Activated T-cell treated with anti-CD3 and anti-CD28 coated beads, Interleukin-2, amount 50 U/mL, for 72 hours (primary cell): ENCODE results near the gene TMBIM4. TPM values are rescaled to one million over a fixed set of nuclear protein-coding genes. Genes with fewer than 3 reads are reported as not detected.
"Not testable (repeated sequence)": the region's sequence is repeated elsewhere in the genome, so short reads cannot be mapped to it uniquely, and the experiment has no call there.

Experiments used
- ATAC-seq, 2 donors: fragments of 150-1000 bp; cut with Tn5 transposase; replicated peaks in 1 of 2; 2 replicates each; pipeline ENCODE4 v1.10.0; 2021; ENCODE audit warnings: moderate library complexity in 2 of 2, mild to moderate bottlenecking in 1 of 2
- DNase-seq, 2 donors: peaks; one replicate each; pipeline ENCODE4 v3.0.0; 2021 to 2022; ENCODE audit warnings: mixed read lengths in 1 of 2
- H3K27ac Mint-ChIP-seq: one replicate; pipeline ENCODE4 v1.8.0; 2022; ENCODE audit warnings: mild to moderate bottlenecking, moderate library complexity, mixed read lengths
- H3K27me3 Mint-ChIP-seq: one replicate; pipeline ENCODE4 v1.8.0; 2022; ENCODE audit warnings: low read depth, mixed read lengths
- H3K36me3 Mint-ChIP-seq, 2 donors: one replicate each; pipeline ENCODE4 v1.8.0; 2022; ENCODE audit warnings: mixed read lengths in 2 of 2, mild to moderate bottlenecking in 1 of 2; ENCODE audit not compliant: insufficient read depth in 2 of 2
- H3K4me1 Mint-ChIP-seq: one replicate; pipeline ENCODE4 v1.8.0; 2022; ENCODE audit warnings: low read depth, mixed read lengths
- H3K4me3 Mint-ChIP-seq, 2 donors: one replicate each; pipeline ENCODE4 v1.8.0; 2022; ENCODE audit warnings: mild to moderate bottlenecking in 2 of 2, mixed read lengths in 2 of 2, moderate library complexity in 2 of 2
- H3K9me3 Mint-ChIP-seq, 2 donors: one replicate each; pipeline ENCODE4 v1.8.0; 2022; ENCODE audit warnings: mixed read lengths in 2 of 2
- total RNA-seq, 2 donors: library from RNA; stranded (reverse); gene quantifications; one replicate each; pipeline ENCODE4 v1.2.3, GENCODE V29; 2022

Gene TMBIM4, protein sequence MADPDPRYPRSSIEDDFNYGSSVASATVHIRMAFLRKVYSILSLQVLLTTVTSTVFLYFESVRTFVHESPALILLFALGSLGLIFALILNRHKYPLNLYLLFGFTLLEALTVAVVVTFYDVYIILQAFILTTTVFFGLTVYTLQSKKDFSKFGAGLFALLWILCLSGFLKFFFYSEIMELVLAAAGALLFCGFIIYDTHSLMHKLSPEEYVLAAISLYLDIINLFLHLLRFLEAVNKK
- total RNA-seq: 100 to 1,000 TPM in 1 of 2 donors, 10 to 100 TPM in 1; 88.7 to 101 TPM

DNA sequence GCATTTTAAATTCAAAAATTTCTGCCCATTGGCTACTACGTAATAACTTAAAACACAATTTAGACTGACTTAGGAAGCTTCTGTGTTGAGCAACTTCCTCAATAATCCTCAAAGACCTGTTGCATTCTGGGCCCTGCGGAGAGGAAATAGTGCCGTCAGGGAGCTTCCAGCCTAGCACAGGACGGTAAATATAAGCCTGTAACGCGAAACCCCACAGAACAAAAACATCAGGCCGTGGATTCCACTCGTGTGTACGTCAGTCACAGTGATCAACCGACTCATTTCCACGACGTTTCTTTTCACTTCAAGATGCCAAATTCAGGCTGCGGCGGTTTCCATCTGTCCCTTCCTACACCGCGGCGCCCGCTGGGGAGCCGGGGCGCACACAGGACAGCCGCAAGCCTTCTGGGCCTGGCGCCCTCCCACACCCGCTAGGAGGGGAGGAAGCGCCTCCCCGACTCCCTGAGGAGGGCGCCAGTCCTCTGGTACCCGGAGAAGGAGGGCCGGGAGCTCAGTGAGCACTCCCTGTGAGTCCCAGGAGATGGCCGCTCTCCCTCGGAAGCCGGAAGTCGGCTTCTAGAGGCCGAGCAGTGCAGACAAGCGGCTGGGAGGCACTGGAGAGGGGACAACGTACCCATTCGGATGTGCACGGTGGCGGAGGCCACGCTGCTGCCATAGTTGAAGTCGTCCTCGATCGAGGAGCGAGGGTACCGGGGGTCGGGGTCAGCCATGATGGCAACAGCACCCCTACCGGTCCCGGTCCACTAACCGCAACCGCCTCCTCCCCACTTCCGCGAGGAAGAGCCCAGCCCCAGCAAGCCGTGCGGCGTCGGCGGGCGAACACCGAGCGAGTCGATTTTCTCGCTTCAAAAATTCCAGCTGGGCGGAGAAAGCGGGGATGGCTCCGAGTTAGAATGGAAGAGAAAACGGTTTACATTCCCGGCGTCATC lies at the start of gene TMBIM4:
Gene TMBIM4 (minus strand): TSS at position 776 of the 950 bp plus-strand sequence. CDS start 45 bp downstream, at position 731.
- DNase-seq: peak; percentile 86 to 88
- Mint-ChIP-seq H3K4me3 (peak within 1 kb of the TSS; percentile 90 to 99), H3K9me3 (peaks cover 2 to 3% of the 10 kb centered on the region in 2 donors), H3K36me3 (peaks cover 23 to 34% of the 10 kb centered on the region in 2 donors), H3K27ac (peak within 1 kb of the TSS; percentile 97), H3K27me3 (no peaks in the 10 kb centered on the region), H3K4me1 (peaks cover 46% of the 10 kb centered on the region)
- ATAC-seq: peak; percentile 87 to 91

GRCh38 chr12:66217342-66217917 lies 47.6 kb upstream of the TMBIM4 start:
- Mint-ChIP-seq H3K4me3 (no peak overlapping the region), H3K27ac (peak overlapping the region; percentile 61), H3K36me3 (peaks cover 1 to 8% of the 10 kb centered on the region in 2 donors), H3K27me3 (peaks cover 7% of the 10 kb centered on the region), H3K9me3 (peaks cover 2 to 8% of the 10 kb centered on the region in 2 donors), H3K4me1 (peaks cover 4% of the 10 kb centered on the region)
- DNase-seq: no peak
- no peak for ATAC-seq

DNA sequence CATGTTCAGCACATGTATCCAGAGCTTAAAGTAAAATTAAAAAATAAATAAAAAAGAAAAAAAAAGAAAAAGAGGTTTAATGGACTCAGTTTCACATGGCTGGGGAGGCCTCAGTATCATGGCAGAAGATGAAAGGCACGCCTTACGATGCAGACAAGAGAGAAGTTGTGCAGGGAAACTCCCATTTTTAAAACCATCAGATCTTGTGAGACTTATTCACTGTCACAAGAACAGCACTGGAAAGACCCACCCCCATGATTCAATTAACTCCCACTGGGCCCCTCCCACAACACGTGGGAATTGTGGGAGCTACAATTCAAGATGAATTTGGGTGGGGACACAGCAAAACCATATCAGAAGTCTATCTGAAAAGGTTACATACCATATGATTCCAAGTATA lies 43.2 kb upstream of the TMBIM4 start:
- not testable (repeated sequence) for H3K36me3 Mint-ChIP-seq, H3K27ac Mint-ChIP-seq, H3K4me3 Mint-ChIP-seq, H3K4me1 Mint-ChIP-seq, H3K9me3 Mint-ChIP-seq, ATAC-seq, DNase-seq
- peaks cover 25% of the 10 kb centered on the region for H3K27me3 Mint-ChIP-seq

DNA sequence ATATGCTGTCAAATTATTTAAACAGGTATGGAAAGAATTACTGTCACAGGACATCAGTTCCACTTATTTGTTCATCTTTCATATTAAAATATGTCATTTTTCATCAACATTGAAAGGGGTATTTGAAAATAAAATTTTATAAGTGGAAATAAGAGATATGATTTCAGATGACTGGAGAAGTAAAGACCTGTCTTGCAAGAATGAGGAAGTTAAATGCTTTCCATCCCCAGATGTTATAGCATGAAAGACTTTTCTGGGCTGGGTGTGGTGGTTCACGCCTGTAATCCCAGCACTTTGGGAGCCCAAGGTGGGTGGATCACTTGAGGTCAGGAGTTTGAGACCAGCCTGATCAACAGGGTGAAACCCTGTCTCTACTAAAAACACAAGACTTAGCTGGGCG lies 41.8 kb upstream of the TMBIM4 start:
- not testable (repeated sequence) for DNase-seq, H3K36me3 Mint-ChIP-seq, H3K4me1 Mint-ChIP-seq, H3K4me3 Mint-ChIP-seq, H3K9me3 Mint-ChIP-seq, ATAC-seq, H3K27ac Mint-ChIP-seq
- H3K27me3 Mint-ChIP-seq: peaks cover 25% of the 10 kb centered on the region

DNA sequence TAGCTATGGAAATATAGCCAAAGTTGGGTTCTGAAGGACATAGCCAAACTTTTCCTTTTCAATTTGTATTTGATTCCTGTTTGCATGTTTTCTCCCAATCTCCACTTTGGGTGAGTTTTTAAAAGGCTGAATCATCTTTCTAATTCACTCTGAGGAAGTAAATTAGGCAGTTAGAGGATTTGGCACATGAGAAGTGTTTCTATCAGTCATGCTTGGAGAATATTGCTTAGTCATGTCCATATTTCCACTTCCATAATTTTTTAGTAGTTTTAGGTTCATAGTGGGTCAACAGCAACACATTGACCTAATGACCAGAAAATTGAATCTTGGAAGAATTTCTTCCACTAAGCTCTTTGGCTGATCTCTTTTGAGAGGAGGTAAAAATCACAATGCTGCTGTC lies 41.0 kb upstream of the TMBIM4 start:
- DNase-seq (no peak), ATAC-seq (no peak)
- no peak overlapping the region for H3K27ac Mint-ChIP-seq
- peaks cover 0 to 3% of the 10 kb centered on the region in 2 donors for H3K9me3 Mint-ChIP-seq
- H3K36me3 Mint-ChIP-seq: peaks cover 0 to 4% of the 10 kb centered on the region in 2 donors
- peaks cover 25% of the 10 kb centered on the region for H3K27me3 Mint-ChIP-seq
- no peak overlapping the region for H3K4me3 Mint-ChIP-seq
- H3K4me1 Mint-ChIP-seq: peaks cover 7% of the 10 kb centered on the region

DNA sequence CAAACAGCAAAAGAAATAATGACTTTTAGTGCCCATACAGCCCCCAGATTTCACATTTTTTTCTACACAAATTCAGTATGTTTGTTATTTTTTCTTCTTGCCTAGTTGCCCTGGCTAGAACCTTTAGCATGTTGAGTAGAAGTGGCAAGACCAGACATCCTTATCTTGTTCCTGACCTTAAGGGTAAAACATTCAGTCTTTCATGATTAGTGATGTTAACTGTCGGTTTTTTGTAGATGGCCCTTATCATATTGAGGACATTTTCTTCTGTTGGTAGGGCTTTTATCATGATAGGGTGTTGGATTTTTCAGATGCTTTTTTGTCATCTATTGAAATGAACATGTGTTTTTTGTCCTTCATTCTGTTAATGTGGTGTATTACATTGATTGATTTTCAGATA lies 36.3 kb upstream of the TMBIM4 start:
- Mint-ChIP-seq H3K9me3 (no peaks in the 10 kb centered on the region), H3K4me3 (no peak overlapping the region), H3K27me3 (peaks cover 14% of the 10 kb centered on the region), H3K4me1 (peaks cover 23% of the 10 kb centered on the region), H3K27ac (no peak overlapping the region), H3K36me3 (peaks cover 0 to 6% of the 10 kb centered on the region in 2 donors)
- DNase-seq (no peak), ATAC-seq (no peak)

DNA sequence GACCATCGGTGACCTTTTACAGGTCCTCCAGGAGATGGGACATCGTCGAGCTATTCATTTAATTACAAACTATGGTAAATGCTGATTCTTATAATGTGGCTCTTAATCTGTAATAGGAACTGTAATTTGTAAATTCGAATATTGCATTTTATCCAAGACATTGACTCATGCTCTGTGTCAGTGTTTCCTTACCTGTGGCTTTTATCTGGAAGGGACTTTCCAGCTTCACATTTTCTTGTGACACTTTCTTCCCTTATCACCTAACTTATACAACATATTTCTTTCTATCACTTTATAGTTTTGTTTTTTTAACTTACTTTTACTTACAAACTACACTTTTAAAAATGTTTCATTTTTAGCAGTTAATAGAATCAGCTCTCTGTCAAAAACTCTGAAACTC lies 34.0 kb upstream of the TMBIM4 start:
- peak overlapping the region in 1 of 2 donors; percentile 59 for H3K4me3 Mint-ChIP-seq
- DNase-seq (no peak), ATAC-seq (peak; percentile 70 to 77)
- peaks cover 0 to 3% of the 10 kb centered on the region in 2 donors for H3K9me3 Mint-ChIP-seq
- H3K27me3 Mint-ChIP-seq: peaks cover 7% of the 10 kb centered on the region
- peaks cover 0 to 7% of the 10 kb centered on the region in 2 donors for H3K36me3 Mint-ChIP-seq
- peaks cover 23% of the 10 kb centered on the region for H3K4me1 Mint-ChIP-seq
- peak overlapping the region; percentile 72 for H3K27ac Mint-ChIP-seq

DNA sequence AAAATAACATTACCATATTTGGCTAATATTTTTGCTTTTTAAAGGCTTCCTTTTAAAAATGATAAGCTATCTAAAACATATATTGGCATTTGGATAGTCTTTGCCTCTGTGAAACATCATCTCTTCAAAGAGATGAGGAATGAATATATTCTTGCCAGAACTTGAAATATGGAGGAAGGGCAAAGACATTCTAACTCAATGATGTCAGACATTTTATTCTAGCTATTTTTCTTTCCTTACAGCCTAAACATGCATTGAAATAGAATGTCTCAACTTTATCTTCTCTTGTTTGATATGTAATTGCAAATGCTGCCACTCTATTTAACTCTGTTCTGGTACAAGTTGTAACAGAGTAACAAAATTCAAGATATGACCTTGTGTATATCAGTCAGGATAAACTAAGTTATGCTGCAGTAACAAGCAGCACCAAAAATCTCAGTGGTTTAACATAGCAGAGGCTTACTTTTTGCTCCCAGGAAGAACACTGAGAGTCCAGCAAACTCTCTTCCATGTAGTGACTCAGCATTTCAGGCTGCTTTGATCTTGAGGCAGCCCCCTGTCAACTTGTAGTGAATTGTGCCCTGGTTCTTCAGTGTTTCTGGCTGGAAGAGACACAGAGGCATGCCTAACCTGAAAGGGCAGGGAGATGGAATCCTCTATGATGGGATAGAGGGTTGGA lies 30.2 kb upstream of the TMBIM4 start:
- Mint-ChIP-seq H3K9me3 (peaks cover 0 to 3% of the 10 kb centered on the region in 2 donors), H3K27ac (no peak overlapping the region), H3K27me3 (peaks cover 27% of the 10 kb centered on the region), H3K36me3 (peaks cover 0 to 3% of the 10 kb centered on the region in 2 donors), H3K4me1 (peaks cover 36% of the 10 kb centered on the region), H3K4me3 (no peak overlapping the region)
- DNase-seq (no peak), ATAC-seq (no peak)

DNA sequence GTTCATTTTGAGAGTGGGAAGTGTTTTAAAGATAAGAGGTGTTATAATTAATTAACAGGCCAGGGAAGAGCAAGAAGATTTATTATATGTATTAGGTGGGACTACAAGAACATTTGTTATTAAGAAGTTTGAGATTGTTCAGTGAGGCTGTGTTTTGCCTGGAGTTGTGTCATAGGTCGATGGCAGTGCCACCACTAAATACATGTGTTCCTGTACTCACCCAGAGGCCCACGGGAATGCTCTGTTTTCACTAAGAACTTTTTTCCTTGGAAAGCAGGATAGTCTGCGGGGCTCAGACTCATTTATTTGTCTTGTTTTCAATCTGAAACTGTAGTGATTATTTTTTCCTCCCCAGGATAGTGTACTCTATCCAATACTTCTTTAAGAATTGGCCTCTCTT lies 29.3 kb upstream of the TMBIM4 start:
- ATAC-seq: no peak
- DNase-seq: no peak
- peaks cover 35% of the 10 kb centered on the region for H3K27me3 Mint-ChIP-seq
- peaks cover 28% of the 10 kb centered on the region for H3K4me1 Mint-ChIP-seq
- H3K9me3 Mint-ChIP-seq: peaks cover 0 to 3% of the 10 kb centered on the region in 2 donors
- H3K4me3 Mint-ChIP-seq: no peak overlapping the region
- peaks cover 0 to 3% of the 10 kb centered on the region in 2 donors for H3K36me3 Mint-ChIP-seq
- H3K27ac Mint-ChIP-seq: no peak overlapping the region

- no peak for DNase-seq
- Mint-ChIP-seq H3K36me3 (peaks cover 0 to 3% of the 10 kb centered on the region in 2 donors), H3K4me3 (no peak overlapping the region), H3K27me3 (peaks cover 45% of the 10 kb centered on the region), H3K4me1 (peaks cover 15% of the 10 kb centered on the region), H3K9me3 (peaks cover 0 to 3% of the 10 kb centered on the region in 2 donors), H3K27ac (peak overlapping the region; percentile 51)
- ATAC-seq: no peak
Observed at GRCh38 chr12:66197495-66197921, 27.7 kb upstream of the TMBIM4 start.

- Mint-ChIP-seq H3K27me3 (peaks cover 45% of the 10 kb centered on the region), H3K36me3 (peaks cover 0 to 3% of the 10 kb centered on the region in 2 donors), H3K4me3 (peak overlapping the region; percentile 47 to 54), H3K4me1 (peaks cover 15% of the 10 kb centered on the region), H3K9me3 (peaks cover 0 to 3% of the 10 kb centered on the region in 2 donors), H3K27ac (peak overlapping the region; percentile 51)
- DNase-seq (no peak), ATAC-seq (peak; percentile 79 to 87)
Observed at GRCh38 chr12:66196806-66197205, 27.0 kb upstream of the TMBIM4 start.

- Mint-ChIP-seq H3K9me3 (peaks cover 0 to under 1% of the 10 kb centered on the region in 2 donors), H3K4me3 (no peak overlapping the region), H3K36me3 (peaks cover 0 to 2% of the 10 kb centered on the region in 2 donors), H3K4me1 (peaks cover 15% of the 10 kb centered on the region), H3K27me3 (peaks cover 53% of the 10 kb centered on the region), H3K27ac (no peak overlapping the region)
- ATAC-seq (no peak), DNase-seq (no peak)
Observed at GRCh38 chr12:66195242-66195641, 25.4 kb upstream of the TMBIM4 start.
